ENCODE data around the gene CALML6. TPM values are rescaled to one million over a fixed set of nuclear protein-coding genes. Genes with fewer than 3 reads are reported as not detected.
"Not testable (repeated sequence)": the region's sequence is repeated elsewhere in the genome, so short reads cannot be mapped to it uniquely, and the experiment has no call there.

Gene CALML6
- polyA plus RNA-seq, 1 donor, result 1.8 TPM

DNA sequence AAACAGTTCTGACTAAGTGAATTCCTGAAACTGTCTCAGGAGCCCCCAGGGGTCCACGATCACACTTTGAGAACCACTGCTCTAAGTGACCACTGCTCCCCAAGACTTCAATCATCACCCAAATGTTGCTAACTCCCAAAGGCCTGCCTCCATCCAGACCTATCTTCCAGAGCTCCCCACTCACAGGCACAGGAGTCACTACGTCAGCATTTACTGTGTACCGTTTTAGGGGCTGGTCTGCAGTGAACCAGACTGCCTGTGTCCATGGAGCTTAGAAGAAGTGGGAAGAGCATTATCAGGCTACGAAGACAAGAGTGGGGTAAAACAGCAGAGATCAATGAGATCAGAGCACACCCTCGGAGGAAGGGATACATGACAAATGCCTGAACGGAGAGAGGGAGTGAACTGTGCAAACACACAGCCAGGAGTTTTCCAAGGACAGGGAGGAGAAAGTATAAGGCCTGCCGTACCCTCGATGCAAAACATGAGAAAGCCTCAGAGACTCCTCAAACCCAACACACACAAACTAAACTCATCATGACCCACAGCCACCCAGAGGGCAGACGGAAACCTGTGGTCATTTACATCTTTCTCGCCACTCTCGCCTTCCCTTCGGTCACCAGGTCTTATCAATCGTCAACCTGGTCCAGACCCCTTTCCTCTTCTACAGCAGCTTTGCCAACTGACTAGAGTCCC is 34.3 kb upstream of the CALML6 start:
- H3K4me1 ChIP-seq (ENCODE audit: control insufficient read depth, insufficient read depth, low read length), result peaks cover 33% of the 10 kb centered on the region
- peaks cover 19% of the 10 kb centered on the region for H3K36me3 ChIP-seq (ENCODE audit: control insufficient read depth, insufficient read depth, low read length)
- DNase-seq, result no peak
- H3K27ac ChIP-seq (ENCODE audit: low read length), result peak overlapping the region; percentile 69
- H3K4me3 ChIP-seq (ENCODE audit: low read length), result no peak overlapping the region
- 17% methylated on average over 1 of the region's 13 CpGs for WGBS (ENCODE audit: insufficient coverage, low lambda C conversion rate)
- H3K27me3 ChIP-seq (ENCODE audit: control insufficient read depth, insufficient read depth, low read length), result no peaks in the 10 kb centered on the region
- H3K9me3 ChIP-seq (ENCODE audit: control insufficient read depth, low read depth, low read length), result no peaks in the 10 kb centered on the region

- no CpG with 5 or more reads among the region's 6 CpGs for WGBS (ENCODE audit: insufficient coverage, low lambda C conversion rate)
- Histone ChIP-seq H3K27ac (ENCODE audit: low read length) (peak overlapping the region; percentile 69), H3K4me1 (ENCODE audit: control insufficient read depth, insufficient read depth, low read length) (peaks cover 33% of the 10 kb centered on the region), H3K27me3 (ENCODE audit: control insufficient read depth, insufficient read depth, low read length) (no peaks in the 10 kb centered on the region), H3K36me3 (ENCODE audit: control insufficient read depth, insufficient read depth, low read length) (peaks cover 10% of the 10 kb centered on the region), H3K9me3 (ENCODE audit: control insufficient read depth, low read depth, low read length) (no peaks in the 10 kb centered on the region), H3K4me3 (ENCODE audit: low read length) (no peak overlapping the region)
- DNase-seq, result peak; percentile 69 to 86
Observed at GRCh38 chr1:1881727-1882126, 33.3 kb upstream of the CALML6 start.

DNA sequence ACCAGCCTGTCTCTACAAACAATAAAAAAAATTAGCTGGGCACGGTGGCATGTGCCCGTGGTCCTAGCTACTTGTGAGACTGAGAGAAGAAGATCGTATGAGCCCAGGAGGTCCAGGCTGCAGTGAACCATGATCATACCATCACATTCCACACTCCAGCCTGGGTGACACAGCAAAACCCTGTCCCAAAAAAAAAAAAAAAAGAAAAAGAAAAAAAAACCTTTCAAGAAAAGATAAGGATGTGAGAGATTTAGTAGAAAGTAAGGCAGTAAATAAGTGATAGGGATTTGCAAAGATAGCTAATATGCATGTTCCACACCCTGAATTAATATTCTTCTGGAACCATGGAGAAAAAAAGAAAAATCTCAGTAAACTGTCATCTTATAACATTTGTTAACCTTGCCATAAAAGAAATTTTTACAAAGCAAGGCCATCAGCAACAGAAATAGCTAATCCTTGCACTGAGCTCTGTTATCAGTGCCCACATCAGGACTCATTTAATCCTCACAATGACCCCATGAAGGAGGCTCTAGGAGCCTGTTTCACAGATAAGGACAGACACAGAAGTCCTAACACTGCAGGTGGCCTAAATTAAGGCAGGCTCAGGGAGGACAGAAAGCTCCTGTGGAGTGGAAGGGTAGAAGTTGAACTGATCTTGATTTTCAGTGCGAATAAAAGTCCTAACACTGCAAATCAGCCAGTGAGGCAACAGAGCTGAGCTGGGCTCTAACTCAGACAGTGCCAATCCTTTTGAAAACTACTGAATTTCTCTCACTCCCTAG is 31.8 kb upstream of the CALML6 start:
- WGBS (ENCODE audit: insufficient coverage, low lambda C conversion rate), result no CpG with 5 or more reads among the region's 4 CpGs
- Histone ChIP-seq H3K4me1 (ENCODE audit: control insufficient read depth, insufficient read depth, low read length) (peaks cover 36% of the 10 kb centered on the region), H3K36me3 (ENCODE audit: control insufficient read depth, insufficient read depth, low read length) (peaks cover 10% of the 10 kb centered on the region), H3K4me3 (ENCODE audit: low read length) (no peak overlapping the region), H3K9me3 (ENCODE audit: control insufficient read depth, low read depth, low read length) (no peaks in the 10 kb centered on the region), H3K27ac (ENCODE audit: low read length) (peak overlapping the region; percentile 28), H3K27me3 (ENCODE audit: control insufficient read depth, insufficient read depth, low read length) (no peaks in the 10 kb centered on the region)
- DNase-seq, result no peak

DNA sequence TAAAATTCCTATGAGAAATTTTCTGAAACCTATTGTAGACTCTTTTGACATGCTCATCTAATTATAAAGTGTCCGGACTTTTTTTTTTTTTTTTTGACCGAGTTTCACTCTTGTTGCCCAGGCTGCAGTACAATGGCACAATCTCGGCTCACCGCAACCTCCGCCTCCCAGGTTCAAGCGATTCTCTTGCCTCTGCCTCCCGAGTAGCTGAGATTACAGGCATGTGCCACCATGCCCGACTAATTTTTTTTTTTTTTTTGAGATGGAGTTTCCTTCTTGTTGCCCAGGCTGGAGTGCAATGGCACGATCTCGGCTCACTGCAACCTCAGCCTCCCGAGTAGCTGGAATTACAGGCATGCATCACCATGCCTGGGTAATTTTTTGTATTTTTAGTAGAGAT is 31.2 kb upstream of the CALML6 start:
- H3K27me3 ChIP-seq (ENCODE audit: control insufficient read depth, insufficient read depth, low read length); H3K9me3 ChIP-seq (ENCODE audit: control insufficient read depth, low read depth, low read length); H3K27ac ChIP-seq (ENCODE audit: low read length); H3K36me3 ChIP-seq (ENCODE audit: control insufficient read depth, insufficient read depth, low read length); H3K4me3 ChIP-seq (ENCODE audit: low read length); DNase-seq: not testable (repeated sequence)
- no CpG with 5 or more reads among the region's 11 CpGs for WGBS (ENCODE audit: insufficient coverage, low lambda C conversion rate)
- peaks cover 42% of the 10 kb centered on the region for H3K4me1 ChIP-seq (ENCODE audit: control insufficient read depth, insufficient read depth, low read length)

- H3K27me3 ChIP-seq (ENCODE audit: control insufficient read depth, insufficient read depth, low read length), result no peaks in the 10 kb centered on the region
- H3K27ac ChIP-seq (ENCODE audit: low read length), result peak overlapping the region; percentile 87
- peaks cover 33% of the 10 kb centered on the region for H3K4me1 ChIP-seq (ENCODE audit: control insufficient read depth, insufficient read depth, low read length)
- H3K36me3 ChIP-seq (ENCODE audit: control insufficient read depth, insufficient read depth, low read length), result peaks cover 3% of the 10 kb centered on the region
- H3K9me3 ChIP-seq (ENCODE audit: control insufficient read depth, low read depth, low read length), result peaks cover 3% of the 10 kb centered on the region
- DNase-seq, result no peak
- WGBS (ENCODE audit: insufficient coverage, low lambda C conversion rate), result 0% methylated on average over 2 of the region's 9 CpGs
- peak overlapping the region; percentile 81 for H3K4me3 ChIP-seq (ENCODE audit: low read length)
Observed at GRCh38 chr1:1889090-1889750, 25.8 kb upstream of the CALML6 start.

DNA sequence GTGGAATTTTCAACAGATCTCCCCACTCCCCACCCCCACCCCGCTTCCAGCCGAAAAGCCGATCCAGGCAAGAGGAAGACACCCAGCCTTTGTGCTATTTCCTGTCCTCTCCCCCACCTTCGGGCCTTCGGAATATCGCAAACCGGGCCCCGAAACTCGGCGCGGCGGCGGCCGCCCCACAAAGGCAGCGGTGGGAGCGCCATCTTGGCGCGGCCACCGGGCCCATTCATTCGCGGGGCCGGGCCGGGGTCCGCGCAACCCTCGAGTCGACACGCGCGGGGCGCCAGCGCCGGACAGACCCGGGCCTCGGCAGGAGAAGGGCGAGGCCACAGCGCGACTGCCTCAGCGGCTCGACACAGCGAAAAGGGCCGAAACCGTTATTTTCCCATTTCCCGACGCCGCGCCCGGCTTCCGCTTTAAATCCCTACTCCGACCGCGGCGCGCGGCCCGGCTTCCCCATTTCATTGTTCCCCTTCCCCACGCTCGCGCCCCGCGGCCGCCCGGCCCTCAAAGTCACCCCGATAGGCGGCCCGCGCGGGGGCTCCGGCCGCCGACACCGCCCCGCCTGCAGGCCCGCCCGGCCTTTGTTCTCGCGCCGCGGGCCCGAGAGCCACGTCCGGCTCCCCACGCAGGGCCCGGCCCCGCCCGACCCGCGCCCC is 25.1 kb upstream of the CALML6 start:
- peak overlapping the region; percentile 87 for H3K27ac ChIP-seq (ENCODE audit: low read length)
- H3K36me3 ChIP-seq (ENCODE audit: control insufficient read depth, insufficient read depth, low read length), result no peaks in the 10 kb centered on the region
- peak in 1 of 2 donors; percentile 65 for DNase-seq
- peak overlapping the region; percentile 81 for H3K4me3 ChIP-seq (ENCODE audit: low read length)
- H3K27me3 ChIP-seq (ENCODE audit: control insufficient read depth, insufficient read depth, low read length), result no peaks in the 10 kb centered on the region
- no CpG with 5 or more reads among the region's 88 CpGs for WGBS (ENCODE audit: insufficient coverage, low lambda C conversion rate)
- H3K4me1 ChIP-seq (ENCODE audit: control insufficient read depth, insufficient read depth, low read length), result peaks cover 41% of the 10 kb centered on the region
- peaks cover 3% of the 10 kb centered on the region for H3K9me3 ChIP-seq (ENCODE audit: control insufficient read depth, low read depth, low read length)

GRCh38 chr1:1890506-1891348 is 24.3 kb upstream of the CALML6 start, which contains the start of gene GNB1:
TSS of gene GNB1 (minus strand) at chr1:1891087. CDS start at chr1:1825453, 65,634 bp downstream.
- H3K4me1 ChIP-seq (ENCODE audit: control insufficient read depth, insufficient read depth, low read length), result peaks cover 48% of the 10 kb centered on the region
- H3K9me3 ChIP-seq (ENCODE audit: control insufficient read depth, low read depth, low read length), result peaks cover 3% of the 10 kb centered on the region
- no peaks in the 10 kb centered on the region for H3K27me3 ChIP-seq (ENCODE audit: control insufficient read depth, insufficient read depth, low read length)
- peak within 1 kb of the TSS; percentile 81 for H3K4me3 ChIP-seq (ENCODE audit: low read length)
- no CpG with 5 or more reads among the region's 137 CpGs for WGBS (ENCODE audit: insufficient coverage, low lambda C conversion rate)
- H3K36me3 ChIP-seq (ENCODE audit: control insufficient read depth, insufficient read depth, low read length), result no peaks in the 10 kb centered on the region
- peak within 1 kb of the TSS; percentile 96 for H3K27ac ChIP-seq (ENCODE audit: low read length)
- DNase-seq, result peak; percentile 93 to 96

- H3K4me1 ChIP-seq (ENCODE audit: control insufficient read depth, insufficient read depth, low read length), result peaks cover 55% of the 10 kb centered on the region
- H3K36me3 ChIP-seq (ENCODE audit: control insufficient read depth, insufficient read depth, low read length), result no peaks in the 10 kb centered on the region
- H3K27me3 ChIP-seq (ENCODE audit: control insufficient read depth, insufficient read depth, low read length), result no peaks in the 10 kb centered on the region
- no CpG with 5 or more reads among the region's 59 CpGs for WGBS (ENCODE audit: insufficient coverage, low lambda C conversion rate)
- H3K9me3 ChIP-seq (ENCODE audit: control insufficient read depth, low read depth, low read length), result peaks cover 3% of the 10 kb centered on the region
- peak overlapping the region; percentile 66 for H3K4me3 ChIP-seq (ENCODE audit: low read length)
- H3K27ac ChIP-seq (ENCODE audit: low read length), result peak overlapping the region; percentile 96
- DNase-seq, result peak; percentile 70 to 89
Observed at GRCh38 chr1:1891349-1892078, 23.5 kb upstream of the CALML6 start.

GRCh38 chr1:1892079-1892762 is 22.8 kb upstream of the CALML6 start:
- Histone ChIP-seq H3K27me3 (ENCODE audit: control insufficient read depth, insufficient read depth, low read length) (no peaks in the 10 kb centered on the region), H3K27ac (ENCODE audit: low read length) (peak overlapping the region; percentile 96), H3K4me1 (ENCODE audit: control insufficient read depth, insufficient read depth, low read length) (peaks cover 57% of the 10 kb centered on the region), H3K9me3 (ENCODE audit: control insufficient read depth, low read depth, low read length) (peaks cover 3% of the 10 kb centered on the region), H3K36me3 (ENCODE audit: control insufficient read depth, insufficient read depth, low read length) (no peaks in the 10 kb centered on the region), H3K4me3 (ENCODE audit: low read length) (peak overlapping the region; percentile 66)
- no CpG with 5 or more reads among the region's 21 CpGs for WGBS (ENCODE audit: insufficient coverage, low lambda C conversion rate)
- DNase-seq, result peak in 1 of 2 donors; percentile 57
